Neuronal stem cell (in vitro differentiated cells): ENCODE data around the gene SWAP70.

Experiments
- DNase-seq: peaks from one replicate; pipeline ENCODE4 v3.0.0-alpha.2; 2013; ENCODE audit warnings: low spot score
- H2AFZ ChIP-seq: one replicate; pipeline ENCODE4 v1.6.1; 2013; ENCODE audit warnings: mild to moderate bottlenecking, low read length, inconsistent platforms
- H2AK5ac ChIP-seq: 2 replicates; pipeline ENCODE4 v1.6.1; 2013; ENCODE audit warnings: low read depth, mild to moderate bottlenecking, inconsistent platforms, low read length, moderate library complexity, mixed read lengths
- H2BK120ac ChIP-seq: 2 replicates; pipeline ENCODE4 v1.6.1; 2013; ENCODE audit warnings: low read depth, mild to moderate bottlenecking, inconsistent platforms, low read length, moderate library complexity, mixed read lengths
- H2BK12ac ChIP-seq: one replicate; pipeline ENCODE4 v1.6.1; 2013; ENCODE audit warnings: low read length, inconsistent platforms
- H2BK15ac ChIP-seq: 2 replicates; pipeline ENCODE4 v1.6.1; 2013; ENCODE audit warnings: mild to moderate bottlenecking, low read length, inconsistent platforms, mixed read lengths
- H2BK5ac ChIP-seq: one replicate; pipeline ENCODE4 v1.6.1; 2013; ENCODE audit warnings: inconsistent platforms, mild to moderate bottlenecking, low read length, moderate library complexity
- H3K14ac ChIP-seq: one replicate; pipeline ENCODE4 v1.6.1; 2013; ENCODE audit warnings: low read length, inconsistent platforms
- H3K18ac ChIP-seq: 2 replicates; pipeline ENCODE4 v1.6.1; 2013; ENCODE audit warnings: low read length, inconsistent platforms
- H3K23ac ChIP-seq: 2 replicates; pipeline ENCODE4 v1.6.1; 2013; ENCODE audit warnings: low read depth, mild to moderate bottlenecking, mixed read lengths, low read length, inconsistent platforms; ENCODE audit not compliant: poor library complexity
- H3K27ac ChIP-seq: replicated peaks from 3 replicates; pipeline ENCODE4 v1.5.1; 2013; ENCODE audit warnings: low read length, inconsistent platforms
- H3K27me3 ChIP-seq, 3 experiments: 2 replicates each; pipeline ENCODE4 v1.6.1; 2013; ENCODE audit warnings: low read length in 3 of 3, mild to moderate bottlenecking in 2 of 3, inconsistent platforms in 1 of 3, low read depth in 1 of 3, mixed read lengths in 1 of 3, moderate library complexity in 1 of 3; ENCODE audit not compliant: control insufficient read depth in 3 of 3, insufficient read depth in 3 of 3
- H3K36me3 ChIP-seq, 2 donors: replicated peaks in 1 of 2; 2 replicates each; pipeline ENCODE4 v1.6.1; 2013; ENCODE audit warnings: low read length in 2 of 2; ENCODE audit not compliant: control insufficient read depth in 2 of 2, insufficient read depth in 2 of 2
- H3K4ac ChIP-seq: 2 replicates; pipeline ENCODE4 v1.6.1; 2013; ENCODE audit warnings: inconsistent platforms, mild to moderate bottlenecking, low read length, moderate library complexity
- H3K4me1 ChIP-seq, 2 donors: 1 replicate in 1 of 2; 2 replicates in 1 of 2; pipeline ENCODE4 v1.6.1; 2013; ENCODE audit warnings: low read length in 2 of 2, low read depth in 1 of 2; ENCODE audit not compliant: control insufficient read depth in 2 of 2, insufficient read depth in 1 of 2
- H3K4me2 ChIP-seq: one replicate; pipeline ENCODE4 v1.6.1; 2013; ENCODE audit warnings: mild to moderate bottlenecking, low read length, inconsistent platforms; ENCODE audit not compliant: insufficient read depth, poor library complexity, severe bottlenecking
- H3K4me3 ChIP-seq, 2 donors: 2 replicates each; pipeline ENCODE4 v1.5.1; 2013; ENCODE audit warnings: low read length in 2 of 2, mild to moderate bottlenecking in 2 of 2, inconsistent platforms in 1 of 2, moderate library complexity in 1 of 2
- H3K79me1 ChIP-seq: one replicate; pipeline ENCODE4 v1.6.1; 2013; ENCODE audit warnings: low read depth, mild to moderate bottlenecking, inconsistent platforms, low read length, moderate library complexity
- H3K9ac ChIP-seq: one replicate; pipeline ENCODE4 v1.6.1; 2013; ENCODE audit warnings: mild to moderate bottlenecking, low read depth, low read length, inconsistent platforms; ENCODE audit not compliant: poor library complexity
- H3K9me3 ChIP-seq, 2 donors: replicated peaks in 1 of 2; 2 replicates each; pipeline versions ENCODE3 to v1.6.1; 2013; ENCODE audit warnings: low read length in 2 of 2, mild to moderate bottlenecking in 2 of 2, inconsistent platforms in 1 of 2, low read depth in 1 of 2, mixed read lengths in 1 of 2, moderate library complexity in 1 of 2; ENCODE audit not compliant: control insufficient read depth in 2 of 2, insufficient read depth in 1 of 2
- H4K8ac ChIP-seq: one replicate; pipeline ENCODE4 v1.6.1; 2013; ENCODE audit warnings: low read depth, mild to moderate bottlenecking, inconsistent platforms, low read length, moderate library complexity
- H4K91ac ChIP-seq: one replicate; pipeline ENCODE4 v1.6.1; 2013; ENCODE audit warnings: low read length, low read depth, mild to moderate bottlenecking, inconsistent platforms; ENCODE audit not compliant: poor library complexity
- WGBS, 2 donors: extraction: QIAGEN DNeasy Blood & Tissue Kit; methylation state at CpG; one replicate each; pipeline ENCODE4 v1.1.7; 2013; ENCODE audit warnings: missing lambda C conversion rate in 2 of 2, mixed read lengths in 1 of 2; ENCODE audit not compliant: insufficient read length in 2 of 2, insufficient replicate concordance in 1 of 2; ENCODE audit errors: extremely low coverage in 2 of 2; 5-methylcytosine and 5-hydroxymethylcytosine counted together

The SWAP70 gene

GRCh38 chr11:9771071-9771511 lies 107.2 kb downstream of the SWAP70 start:
- Histone ChIP-seq H3K4me3 (no peak overlapping the region), H3K27me3 (no peaks in the 10 kb centered on the region), H4K8ac (no peak overlapping the region), H2AK5ac (no peak overlapping the region), H2BK15ac (no peak overlapping the region), H3K4me2 (no peak overlapping the region), H2AFZ (no peak overlapping the region), H3K9ac (no peak overlapping the region), H3K36me3 (no peaks in the 10 kb centered on the region), H3K4me1 (peaks cover 2 to 4% of the 10 kb centered on the region in 2 donors), H3K79me1 (no peaks in the 10 kb centered on the region), H4K91ac (no peak overlapping the region), H2BK5ac (no peak overlapping the region), H3K23ac (no peak overlapping the region), H3K18ac (no peak overlapping the region), H3K9me3 (no peaks in the 10 kb centered on the region), H3K14ac (no peak overlapping the region), H3K27ac (no peak overlapping the region), H2BK12ac (no peak overlapping the region), H3K4ac (no peak overlapping the region), H2BK120ac (no peak overlapping the region)
- no peak for DNase-seq
- WGBS, 2 donors: no CpG with 5 or more reads among the region's 1 CpG

GRCh38 chr11:9772218-9772617 lies 108.3 kb downstream of the SWAP70 start:
- Histone ChIP-seq H3K4ac (no peak overlapping the region), H3K4me1 (peaks cover 3 to 6% of the 10 kb centered on the region in 2 donors), H3K27me3 (no peaks in the 10 kb centered on the region), H2AFZ (no peak overlapping the region), H2AK5ac (no peak overlapping the region), H2BK15ac (no peak overlapping the region), H3K36me3 (no peaks in the 10 kb centered on the region), H3K79me1 (no peaks in the 10 kb centered on the region), H4K8ac (no peak overlapping the region), H3K4me3 (no peak overlapping the region), H3K23ac (no peak overlapping the region), H3K9ac (no peak overlapping the region), H3K9me3 (no peaks in the 10 kb centered on the region), H2BK12ac (no peak overlapping the region), H2BK120ac (no peak overlapping the region), H2BK5ac (no peak overlapping the region), H3K18ac (no peak overlapping the region), H3K4me2 (no peak overlapping the region), H4K91ac (no peak overlapping the region), H3K27ac (no peak overlapping the region), H3K14ac (no peak overlapping the region)
- WGBS, 2 donors: no CpG with 5 or more reads among the region's 4 CpGs
- DNase-seq: no peak

DNA sequence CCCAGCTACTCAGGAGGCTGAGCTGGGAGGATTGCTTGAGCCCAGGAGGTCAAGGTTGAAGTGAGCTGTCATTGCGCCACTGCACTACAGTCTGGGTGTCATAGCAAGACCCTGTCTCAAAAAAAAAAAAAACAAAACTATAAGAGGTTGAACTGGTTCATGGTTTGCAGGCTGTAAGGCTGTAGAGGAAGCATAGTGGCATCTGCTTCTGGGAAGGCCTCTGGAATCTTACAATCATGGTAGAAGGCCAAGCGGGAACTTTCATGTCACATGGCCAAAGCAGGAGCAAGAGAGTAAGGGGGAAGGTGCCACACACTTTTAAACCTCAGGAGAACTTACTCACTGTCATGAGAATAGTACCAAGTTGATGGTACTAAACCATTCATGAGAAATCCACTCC lies 109.6 kb downstream of the SWAP70 start:
- H3K23ac ChIP-seq: no peak overlapping the region
- H3K79me1 ChIP-seq: no peaks in the 10 kb centered on the region
- no peak overlapping the region for H2AFZ ChIP-seq
- no CpG with 5 or more reads among the region's 2 CpGs for WGBS, 2 donors
- no peak overlapping the region for H2BK120ac ChIP-seq
- H3K27me3 ChIP-seq: no peaks in the 10 kb centered on the region
- H4K91ac ChIP-seq: no peak overlapping the region
- H3K36me3 ChIP-seq: peaks cover 0 to 8% of the 10 kb centered on the region in 2 donors
- H3K4me2 ChIP-seq: no peak overlapping the region
- no peak overlapping the region for H4K8ac ChIP-seq
- no peak overlapping the region for H2BK12ac ChIP-seq
- H3K9me3 ChIP-seq: no peaks in the 10 kb centered on the region
- no peak overlapping the region for H3K4me3 ChIP-seq
- H3K4ac ChIP-seq: no peak overlapping the region
- H2AK5ac ChIP-seq: no peak overlapping the region
- H3K9ac ChIP-seq: no peak overlapping the region
- H2BK15ac ChIP-seq: no peak overlapping the region
- no peak overlapping the region for H3K14ac ChIP-seq
- peaks cover 3 to 4% of the 10 kb centered on the region in 2 donors for H3K4me1 ChIP-seq
- no peak for DNase-seq
- H3K27ac ChIP-seq: no peak overlapping the region
- H2BK5ac ChIP-seq: no peak overlapping the region
- H3K18ac ChIP-seq: no peak overlapping the region

- H3K4me1 ChIP-seq: peaks cover 3 to 4% of the 10 kb centered on the region in 2 donors
- no peak overlapping the region for H2BK15ac ChIP-seq
- no peak overlapping the region for H4K91ac ChIP-seq
- H4K8ac ChIP-seq: no peak overlapping the region
- H3K4me2 ChIP-seq: no peak overlapping the region
- H3K79me1 ChIP-seq: no peaks in the 10 kb centered on the region
- H3K4ac ChIP-seq: no peak overlapping the region
- no peak overlapping the region for H3K23ac ChIP-seq
- H3K27ac ChIP-seq: no peak overlapping the region
- H2BK120ac ChIP-seq: no peak overlapping the region
- H2AK5ac ChIP-seq: no peak overlapping the region
- H3K9me3 ChIP-seq: no peaks in the 10 kb centered on the region
- H3K9ac ChIP-seq: no peak overlapping the region
- H3K27me3 ChIP-seq: no peaks in the 10 kb centered on the region
- H2AFZ ChIP-seq: no peak overlapping the region
- no peak overlapping the region for H3K4me3 ChIP-seq
- no peak overlapping the region for H3K18ac ChIP-seq
- H3K14ac ChIP-seq: no peak overlapping the region
- DNase-seq: no peak
- peaks cover 0 to 12% of the 10 kb centered on the region in 2 donors for H3K36me3 ChIP-seq
- no peak overlapping the region for H2BK5ac ChIP-seq
- no peak overlapping the region for H2BK12ac ChIP-seq
These were observed 110.2 kb downstream of the SWAP70 start for GRCh38 chr11:9774109-9774508.
